ENCODE data around the gene GPR157. TPM values are rescaled to one million over a fixed set of nuclear protein-coding genes. Genes with fewer than 3 reads are reported as not detected.

GPR157 gene
- total and polyA plus RNA-seq, 2 of the 13 experiments (the other 11 are each of a cell fraction or from before 2014, with no cell fraction given): 10.1 to 19.2 TPM

DNA sequence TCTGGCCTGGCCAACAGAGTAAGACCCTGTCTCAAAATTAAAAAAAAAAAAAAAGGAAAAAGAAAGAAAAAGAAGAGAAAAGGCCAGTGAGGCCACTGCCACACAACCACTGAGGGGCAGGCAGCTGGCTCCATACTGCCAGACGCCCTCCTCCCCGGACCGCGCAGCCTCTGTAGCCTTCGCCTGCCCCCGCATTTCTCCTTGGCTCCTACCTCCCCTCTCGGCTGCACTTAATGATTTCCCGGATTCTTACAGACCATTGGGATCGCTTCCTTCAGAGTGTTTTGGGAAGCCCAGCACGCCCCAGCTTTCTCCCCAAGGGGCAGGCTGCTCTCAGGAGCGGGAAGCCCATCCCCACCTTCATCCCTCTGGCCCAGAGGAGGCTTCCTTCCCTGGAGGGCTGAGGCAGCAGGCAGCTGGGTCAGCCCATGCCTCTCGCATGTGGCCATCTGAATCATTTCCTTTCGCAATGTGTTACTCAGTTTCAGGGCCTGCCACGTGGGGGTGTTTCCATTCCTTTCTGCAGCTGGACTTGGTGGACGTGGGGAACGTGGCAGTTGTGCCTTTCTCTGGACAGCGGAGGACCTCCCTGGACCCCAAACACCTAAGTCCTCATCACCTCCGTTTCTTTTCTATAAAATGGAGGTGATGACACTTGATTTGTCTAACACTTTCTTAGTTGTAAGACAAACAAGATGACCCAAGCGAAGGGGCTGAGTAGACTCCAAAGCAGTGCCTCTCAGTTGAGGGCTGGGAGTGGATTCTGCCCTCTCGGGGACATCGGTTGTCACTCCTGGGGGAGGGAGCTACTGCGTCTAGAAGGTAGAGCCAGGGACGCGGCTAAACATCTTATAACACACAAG, 61.7 kb downstream of the GPR157 start (continued):
- TF ChIP-seq, protein P1, sequence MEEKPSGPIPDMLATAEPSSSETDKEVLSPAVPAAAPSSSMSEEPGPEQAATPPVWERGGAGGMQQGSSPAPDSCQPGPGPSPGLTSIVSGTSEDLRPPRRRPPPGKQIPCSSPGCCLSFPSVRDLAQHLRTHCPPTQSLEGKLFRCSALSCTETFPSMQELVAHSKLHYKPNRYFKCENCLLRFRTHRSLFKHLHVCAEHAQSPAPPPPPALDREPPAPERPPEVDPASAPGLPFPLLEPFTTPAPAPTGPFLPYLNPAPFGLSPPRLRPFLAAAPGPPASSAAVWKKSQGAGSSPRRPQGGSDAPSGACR (CRISPR knock-in tag; IDR thresholded peaks at IDR 0.05): 0 out of 2 replicates have a peak, but pooled peaks have one; percentile 24
- TF ChIP-seq SIN3B (IDR thresholded peaks at IDR 0.05; ENCODE audit: low read length): no peak
- TF ChIP-seq MXD4 (CRISPR knock-in tag; IDR thresholded peaks at IDR 0.05): 0 out of 2 replicates have a peak, but pooled peaks have one; percentile 51
- peak; percentile 68; the same call in 1 of the 2 replicates for TF ChIP-seq ZNF792 (CRISPR knock-in tag; IDR thresholded peaks at IDR 0.05)
- TF ChIP-seq, protein P2, sequence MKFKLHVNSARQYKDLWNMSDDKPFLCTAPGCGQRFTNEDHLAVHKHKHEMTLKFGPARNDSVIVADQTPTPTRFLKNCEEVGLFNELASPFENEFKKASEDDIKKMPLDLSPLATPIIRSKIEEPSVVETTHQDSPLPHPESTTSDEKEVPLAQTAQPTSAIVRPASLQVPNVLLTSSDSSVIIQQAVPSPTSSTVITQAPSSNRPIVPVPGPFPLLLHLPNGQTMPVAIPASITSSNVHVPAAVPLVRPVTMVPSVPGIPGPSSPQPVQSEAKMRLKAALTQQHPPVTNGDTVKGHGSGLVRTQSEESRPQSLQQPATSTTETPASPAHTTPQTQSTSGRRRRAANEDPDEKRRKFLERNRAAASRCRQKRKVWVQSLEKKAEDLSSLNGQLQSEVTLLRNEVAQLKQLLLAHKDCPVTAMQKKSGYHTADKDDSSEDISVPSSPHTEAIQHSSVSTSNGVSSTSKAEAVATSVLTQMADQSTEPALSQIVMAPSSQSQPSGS (CRISPR knock-in tag; IDR thresholded peaks at IDR 0.05): no peak
- peak; percentile 78; the same call in 1 of the 2 replicates for TF ChIP-seq ZNF563 (CRISPR knock-in tag; IDR thresholded peaks at IDR 0.05)
- peak; percentile 54; the same call in 1 of the 2 replicates for TF ChIP-seq NFKB2 (CRISPR knock-in tag; IDR thresholded peaks at IDR 0.05; ENCODE audit: borderline replicate concordance)
- TF ChIP-seq, protein P3, sequence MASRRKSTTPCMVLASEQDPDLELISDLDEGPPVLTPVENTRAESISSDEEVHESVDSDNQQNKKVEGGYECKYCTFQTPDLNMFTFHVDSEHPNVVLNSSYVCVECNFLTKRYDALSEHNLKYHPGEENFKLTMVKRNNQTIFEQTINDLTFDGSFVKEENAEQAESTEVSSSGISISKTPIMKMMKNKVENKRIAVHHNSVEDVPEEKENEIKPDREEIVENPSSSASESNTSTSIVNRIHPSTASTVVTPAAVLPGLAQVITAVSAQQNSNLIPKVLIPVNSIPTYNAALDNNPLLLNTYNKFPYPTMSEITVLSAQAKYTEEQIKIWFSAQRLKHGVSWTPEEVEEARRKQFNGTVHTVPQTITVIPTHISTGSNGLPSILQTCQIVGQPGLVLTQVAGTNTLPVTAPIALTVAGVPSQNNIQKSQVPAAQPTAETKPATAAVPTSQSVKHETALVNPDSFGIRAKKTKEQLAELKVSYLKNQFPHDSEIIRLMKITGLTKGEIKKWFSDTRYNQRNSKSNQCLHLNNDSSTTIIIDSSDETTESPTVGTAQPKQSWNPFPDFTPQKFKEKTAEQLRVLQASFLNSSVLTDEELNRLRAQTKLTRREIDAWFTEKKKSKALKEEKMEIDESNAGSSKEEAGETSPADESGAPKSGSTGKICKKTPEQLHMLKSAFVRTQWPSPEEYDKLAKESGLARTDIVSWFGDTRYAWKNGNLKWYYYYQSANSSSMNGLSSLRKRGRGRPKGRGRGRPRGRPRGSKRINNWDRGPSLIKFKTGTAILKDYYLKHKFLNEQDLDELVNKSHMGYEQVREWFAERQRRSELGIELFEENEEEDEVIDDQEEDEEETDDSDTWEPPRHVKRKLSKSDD (CRISPR knock-in tag; IDR thresholded peaks at IDR 0.05; ENCODE audit: low read depth): peak; percentile 40; the same call in 1 of the 2 replicates
- peak; percentile 74; the same call in 1 of the 2 replicates for TF ChIP-seq ZNF879 (CRISPR knock-in tag; IDR thresholded peaks at IDR 0.05)
- TF ChIP-seq ZNF605 (CRISPR knock-in tag; IDR thresholded peaks at IDR 0.05): peak; percentile 73; the same call in 1 of the 2 replicates
- TF ChIP-seq, protein P4, sequence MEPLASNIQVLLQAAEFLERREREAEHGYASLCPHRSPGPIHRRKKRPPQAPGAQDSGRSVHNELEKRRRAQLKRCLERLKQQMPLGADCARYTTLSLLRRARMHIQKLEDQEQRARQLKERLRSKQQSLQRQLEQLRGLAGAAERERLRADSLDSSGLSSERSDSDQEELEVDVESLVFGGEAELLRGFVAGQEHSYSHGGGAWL (CRISPR knock-in tag; IDR thresholded peaks at IDR 0.05): peak; percentile 70; the same call in 1 of the 2 replicates
- TF ChIP-seq, protein P5, sequence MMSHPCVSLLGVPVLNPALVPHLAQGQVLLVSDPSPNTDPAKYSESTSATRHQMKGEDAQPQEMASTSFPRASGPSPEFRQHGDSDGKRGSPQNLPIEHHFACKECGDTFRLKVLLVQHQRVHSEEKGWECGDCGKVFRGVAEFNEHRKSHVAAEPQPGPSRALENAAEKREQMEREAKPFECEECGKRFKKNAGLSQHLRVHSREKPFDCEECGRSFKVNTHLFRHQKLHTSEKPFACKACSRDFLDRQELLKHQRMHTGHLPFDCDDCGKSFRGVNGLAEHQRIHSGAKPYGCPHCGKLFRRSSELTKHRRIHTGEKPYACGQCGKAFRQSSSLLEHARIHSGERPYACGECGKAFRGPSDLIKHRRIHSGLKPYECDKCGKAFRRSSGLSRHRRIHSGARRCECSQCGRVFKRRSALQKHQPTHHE (CRISPR knock-in tag; IDR thresholded peaks at IDR 0.05; ENCODE audit: borderline replicate concordance): no peak
- peak; percentile 89; the same call in 1 of the 2 replicates for TF ChIP-seq ZNF441 (CRISPR knock-in tag; IDR thresholded peaks at IDR 0.05; ENCODE audit: borderline replicate concordance)
- TF ChIP-seq, protein P6, sequence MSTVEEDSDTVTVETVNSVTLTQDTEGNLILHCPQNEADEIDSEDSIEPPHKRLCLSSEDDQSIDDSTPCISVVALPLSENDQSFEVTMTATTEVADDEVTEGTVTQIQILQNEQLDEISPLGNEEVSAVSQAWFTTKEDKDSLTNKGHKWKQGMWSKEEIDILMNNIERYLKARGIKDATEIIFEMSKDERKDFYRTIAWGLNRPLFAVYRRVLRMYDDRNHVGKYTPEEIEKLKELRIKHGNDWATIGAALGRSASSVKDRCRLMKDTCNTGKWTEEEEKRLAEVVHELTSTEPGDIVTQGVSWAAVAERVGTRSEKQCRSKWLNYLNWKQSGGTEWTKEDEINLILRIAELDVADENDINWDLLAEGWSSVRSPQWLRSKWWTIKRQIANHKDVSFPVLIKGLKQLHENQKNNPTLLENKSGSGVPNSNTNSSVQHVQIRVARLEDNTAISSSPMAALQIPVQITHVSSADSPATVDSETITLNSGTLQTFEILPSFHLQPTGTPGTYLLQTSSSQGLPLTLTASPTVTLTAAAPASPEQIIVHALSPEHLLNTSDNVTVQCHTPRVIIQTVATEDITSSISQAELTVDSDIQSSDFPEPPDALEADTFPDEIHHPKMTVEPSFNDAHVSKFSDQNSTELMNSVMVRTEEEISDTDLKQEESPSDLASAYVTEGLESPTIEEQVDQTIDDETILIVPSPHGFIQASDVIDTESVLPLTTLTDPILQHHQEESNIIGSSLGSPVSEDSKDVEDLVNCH (CRISPR knock-in tag; IDR thresholded peaks at IDR 0.05): no peak
- peak; percentile 63; the same call in 1 of the 2 replicates for TF ChIP-seq ZNF274 (CRISPR knock-in tag; IDR thresholded peaks at IDR 0.05)
- TF ChIP-seq ZNF451 (CRISPR knock-in tag; IDR thresholded peaks at IDR 0.05): 0 out of 2 replicates have a peak, but pooled peaks have one; percentile 48
- 0 out of 2 replicates have a peak, but pooled peaks have one; percentile 51 for TF ChIP-seq MIXL1 (CRISPR knock-in tag; IDR thresholded peaks at IDR 0.05)
- no peak for TF ChIP-seq SOX13 (IDR thresholded peaks at IDR 0.05)
- 0 out of 4 replicates have a peak, but pooled peaks of 1 of the 2 experiments have one; percentile 5 for TF ChIP-seq SOX13 (CRISPR knock-in tag; conservative IDR thresholded peaks at IDR 0.05 in 1 of 2, IDR thresholded peaks at IDR 0.05 in 1 of 2)

All from HepG2 (cell line).